Neural progenitor cell (in vitro differentiated cells): Measurements from ENCODE around the gene CNTN5.

Experiments
- CTCF ChIP-seq: fragments of 200-600 bp; sonication (generic); IDR thresholded peaks from 2 replicates; pipeline ENCODE4 v1.5.1; 2017; ENCODE audit warnings: antibody characterized with exemption, mild to moderate bottlenecking
- EZH2 ChIP-seq: fragments of 200-600 bp; sonication (generic); IDR thresholded peaks from 2 replicates; pipeline ENCODE4 v1.6.1; 2017; ENCODE audit warnings: antibody characterized with exemption, mild to moderate bottlenecking, moderate library complexity
- EZH2phosphoT487 ChIP-seq: fragments of 200-600 bp; sonication (generic); IDR thresholded peaks from 2 replicates; pipeline ENCODE4 v1.6.1; 2017; ENCODE audit warnings: antibody characterized with exemption

- TF ChIP-seq CTCF (no peak), EZH2phosphoT487 (no peak), EZH2 (no peak)
Observed at GRCh38 chr11:100094121-100094865, 1073.5 kb downstream of the CNTN5 start.
